Spleen (tissue), 7 donors: ENCODE measurements around the gene ADAMTS18.

Source experiments
- CTCF ChIP-seq, 11 experiments: fragments of 200-600 bp in 7 of 11; fragments of 450-650 bp in 4 of 11; sonication (generic) in 4 of 11; IDR thresholded peaks in 8 of 11; conservative IDR thresholded peaks in 3 of 11; 1 replicate in 7 of 11; 2 replicates in 4 of 11; pipeline versions ENCODE4 v1.4.0 to v1.8.0; 2016 to 2021; ENCODE audit warnings: antibody characterized with exemption in 11 of 11, inconsistent platforms in 4 of 11, mild to moderate bottlenecking in 1 of 11
- POLR2AphosphoS5 ChIP-seq, 3 donors: sonication (generic); formaldehyde crosslinking; IDR thresholded peaks; one replicate each; pipeline ENCODE4 v1.5.1; 2017; ENCODE audit warnings: antibody characterized with exemption in 3 of 3
- donor health status: DM: no; HTN: no; CAD: no; lungs with moderate emphysema.
- donor health status: DM: no; HTN: no; CAD: no.
- donor health status: DM: no; HTN: no; CAD: no.

GRCh38 chr16:77387815-77388209, 47.0 kb downstream of the ADAMTS18 start:
- TF ChIP-seq CTCF (IDR thresholded peaks at IDR 0.05 in 8 of 11, conservative IDR thresholded peaks at IDR 0.05 in 3 of 11) (no peak), POLR2AphosphoS5 (IDR thresholded peaks at IDR 0.05) (no peak)
